Stimulated activated CD4-positive, alpha-beta T cell treated with anti-CD3 and anti-CD28 coated beads, Interleukin-12 subunit alpha, Interleukin-12 subunit beta, amount 100 ng/mL, for 4 hours (primary cell): ENCODE results near the gene TRANK1.
"Not testable (repeated sequence)": the region's sequence is repeated elsewhere in the genome, so short reads cannot be mapped to it uniquely, and the experiment has no call there.

ENCODE experiments used
- DNase-seq: peaks from one replicate; pipeline ENCODE4 v3.0.0-alpha.2; 2020

Gene TRANK1

GRCh38 chr3:36890261-36890660 lies 54.6 kb downstream of the TRANK1 start:
- no peak for DNase-seq

- DNase-seq: no peak
Measured at GRCh38 chr3:36881735-36882134, 63.1 kb downstream of the TRANK1 start.

- not testable (repeated sequence) for DNase-seq
Measured at GRCh38 chr3:36879842-36880241, 65.0 kb downstream of the TRANK1 start.

GRCh38 chr3:36877930-36878685 lies 66.7 kb downstream of the TRANK1 start:
- DNase-seq: no peak

- no peak for DNase-seq
Measured at GRCh38 chr3:36876181-36876936, 68.5 kb downstream of the TRANK1 start.

- no peak for DNase-seq
Measured at GRCh38 chr3:36875397-36875796, 69.5 kb downstream of the TRANK1 start.

- no peak for DNase-seq
Measured at GRCh38 chr3:36874424-36874823, 70.4 kb downstream of the TRANK1 start.

GRCh38 chr3:36871379-36872126 lies 73.3 kb downstream of the TRANK1 start:
- no peak for DNase-seq

GRCh38 chr3:36868614-36869436 lies 76.0 kb downstream of the TRANK1 start:
- DNase-seq: peak; percentile 34

GRCh38 chr3:36867810-36868209 lies 77.0 kb downstream of the TRANK1 start:
- no peak for DNase-seq

GRCh38 chr3:36866368-36866767 lies 78.5 kb downstream of the TRANK1 start:
- no peak for DNase-seq

GRCh38 chr3:36864180-36865053 lies 80.4 kb downstream of the TRANK1 start:
- no peak for DNase-seq

- DNase-seq: no peak
Measured at GRCh38 chr3:36862076-36862755, 82.6 kb downstream of the TRANK1 start.

GRCh38 chr3:36859494-36859893 lies 85.4 kb downstream of the TRANK1 start:
- DNase-seq: no peak

GRCh38 chr3:36852071-36852470 lies 92.8 kb downstream of the TRANK1 start:
- no peak for DNase-seq

- no peak for DNase-seq
Measured at GRCh38 chr3:36850743-36851142, 94.1 kb downstream of the TRANK1 start.

GRCh38 chr3:36846406-36846805 lies 98.4 kb downstream of the TRANK1 start:
- DNase-seq: no peak

GRCh38 chr3:36843065-36844051 lies 101.5 kb downstream of the TRANK1 start:
- DNase-seq: peak; percentile 50

GRCh38 chr3:36842275-36842674 lies 102.6 kb downstream of the TRANK1 start:
- no peak for DNase-seq

GRCh38 chr3:36840453-36840921 lies 104.4 kb downstream of the TRANK1 start:
- DNase-seq: no peak
